IMR-90 (cell line): ENCODE measurements around the gene NDST1. TPM values are rescaled to one million over a fixed set of nuclear protein-coding genes. Genes with fewer than 3 reads are reported as not detected.
A peak's percentile ranks its signal among the peaks of the same experiment; 100 is the strongest.

Source experiments
- ATAC-seq: fragments of 200-7000 bp; cut with Tn5 transposase; 2 replicates; pipeline ENCODE4 v1.9.1; 2020; ENCODE audit warnings: low read depth, mild to moderate bottlenecking, moderate library complexity
- BruUV-seq: library from RNA; stranded (reverse); fragments of 400-500 nt; replicated peaks from 2 replicates; lab custom pipeline; 2021; lab: Mats Ljungman, UMichigan
- CTCF ChIA-PET: fragments of 300-600 bp; formaldehyde crosslinking; extraction: SDS; loops from one replicate; lab custom pipeline; 2021; ENCODE audit warnings: antibody characterized with exemption; lab: Yijun Ruan, JAX
- POLR2A ChIA-PET: fragments of 300-600 bp; sonication (Branson Sonifier 250); formaldehyde crosslinking; loops from one replicate; lab custom pipeline; 2022; ENCODE audit warnings: antibody characterized with exemption; ENCODE audit not compliant: unreplicated experiment; lab: Charles Lee
- DNase-seq: peaks from one replicate; pipeline ENCODE4 v3.0.0; 2013
- H2AFZ ChIP-seq: replicated peaks from 2 replicates; pipeline ENCODE3; 2013; ENCODE audit warnings: low read length, mild to moderate bottlenecking; ENCODE audit not compliant: poor library complexity
- H2AK5ac ChIP-seq: 2 replicates; pipeline ENCODE4 v1.6.1; 2013; ENCODE audit warnings: low read depth, low read length, inconsistent platforms
- H2AK9ac ChIP-seq: replicated peaks from 2 replicates; pipeline ENCODE3; 2013; ENCODE audit warnings: mild to moderate bottlenecking, low read depth, low read length, moderate library complexity; ENCODE audit not compliant: poor library complexity
- H2BK120ac ChIP-seq: 2 replicates; pipeline ENCODE4 v1.6.1; 2013; ENCODE audit warnings: low read depth, low read length, inconsistent platforms
- H2BK15ac ChIP-seq: 3 replicates; pipeline ENCODE4 v1.6.1; 2013; ENCODE audit warnings: low read depth, low read length, inconsistent platforms
- H2BK20ac ChIP-seq: 2 replicates; pipeline ENCODE4 v1.6.1; 2013; ENCODE audit warnings: low read depth, mild to moderate bottlenecking, inconsistent platforms, low read length, moderate library complexity
- H2BK5ac ChIP-seq: 2 replicates; pipeline ENCODE4 v1.6.1; 2013; ENCODE audit warnings: mild to moderate bottlenecking, low read depth, low read length, inconsistent platforms; ENCODE audit not compliant: poor library complexity, severe bottlenecking
- H3K14ac ChIP-seq: replicated peaks from 2 replicates; pipeline ENCODE4 v1.6.1; 2013; ENCODE audit warnings: low read depth, low read length, inconsistent platforms
- H3K18ac ChIP-seq: 2 replicates; pipeline ENCODE4 v1.6.1; 2013; ENCODE audit warnings: low read depth, low read length, control low read depth
- H3K23ac ChIP-seq: 2 replicates; pipeline ENCODE4 v1.6.1; 2013; ENCODE audit warnings: low read depth, low read length, inconsistent platforms
- H3K27ac ChIP-seq: 2 replicates; pipeline ENCODE4 v1.5.1; 2013; ENCODE audit warnings: mild to moderate bottlenecking, control low read depth, low read length; ENCODE audit not compliant: insufficient read depth
- H3K27me3 ChIP-seq: 2 replicates; pipeline ENCODE4 v1.6.1; 2013; ENCODE audit warnings: low read length; ENCODE audit not compliant: control insufficient read depth, insufficient read depth
- H3K36me3 ChIP-seq: 2 replicates; pipeline ENCODE4 v1.6.1; 2013; ENCODE audit warnings: low read length, mixed read lengths; ENCODE audit not compliant: control insufficient read depth, insufficient read depth
- H3K4ac ChIP-seq: 2 replicates; pipeline ENCODE4 v1.6.1; 2013; ENCODE audit warnings: low read depth, low read length, inconsistent platforms
- H3K4me1 ChIP-seq: 2 replicates; pipeline ENCODE4 v1.6.1; 2013; ENCODE audit warnings: low read length, mixed read lengths; ENCODE audit not compliant: control insufficient read depth, insufficient read depth
- H3K4me2 ChIP-seq: 2 replicates; pipeline ENCODE4 v1.6.1; 2013; ENCODE audit warnings: low read depth, mild to moderate bottlenecking, control low read depth, low read length, moderate library complexity
- H3K4me3 ChIP-seq: 2 replicates; pipeline ENCODE4 v1.5.1; 2013; ENCODE audit warnings: low read depth, mild to moderate bottlenecking, control low read depth, low read length, moderate library complexity; ENCODE audit not compliant: insufficient read depth
- H3K56ac ChIP-seq: 2 replicates; pipeline ENCODE4 v1.6.1; 2013; ENCODE audit warnings: low read length, inconsistent platforms; ENCODE audit not compliant: insufficient read depth; ENCODE audit errors: extremely low read depth
- H3K79me1 ChIP-seq, 2 experiments: 2 replicates each; pipeline ENCODE4 v1.6.1; 2013; ENCODE audit warnings: low read length in 2 of 2, inconsistent platforms in 1 of 2, low read depth in 1 of 2
- H3K9ac ChIP-seq: 2 replicates; pipeline ENCODE4 v1.6.1; 2013; ENCODE audit warnings: low read depth, low read length, control low read depth
- H3K9me1 ChIP-seq: 2 replicates; pipeline ENCODE4 v1.6.1; 2013; ENCODE audit warnings: low read length, inconsistent platforms; ENCODE audit not compliant: insufficient read depth
- H3K9me3 ChIP-seq: 2 replicates; pipeline ENCODE4 v1.6.1; 2013; ENCODE audit warnings: low read length; ENCODE audit not compliant: control insufficient read depth, insufficient read depth
- H4K20me1 ChIP-seq: 2 replicates; pipeline ENCODE4 v1.6.1; 2013; ENCODE audit warnings: low read length, inconsistent platforms; ENCODE audit not compliant: insufficient read depth
- H4K5ac ChIP-seq: 2 replicates; pipeline ENCODE4 v1.6.1; 2013; ENCODE audit warnings: mild to moderate bottlenecking, low read depth, low read length, control low read depth
- H4K8ac ChIP-seq, 2 experiments: 2 replicates each; pipeline ENCODE4 v1.6.1; 2013; ENCODE audit warnings: low read depth in 2 of 2, low read length in 2 of 2, control low read depth in 1 of 2, inconsistent platforms in 1 of 2
- H4K91ac ChIP-seq: 2 replicates; pipeline ENCODE4 v1.6.1; 2013; ENCODE audit warnings: low read depth, low read length, inconsistent platforms; ENCODE audit not compliant: insufficient read depth
- CEBPB ChIP-seq: IDR thresholded peaks from 2 replicates; pipeline ENCODE4 v1.6.1; 2012; ENCODE audit warnings: low read depth, low read length, improper control_type of control experiment
- CHD1 ChIP-seq: IDR thresholded peaks from 2 replicates; pipeline ENCODE4 v1.6.1; 2012; ENCODE audit warnings: low read depth, low read length, improper control_type of control experiment
- FOS ChIP-seq: fragments of 150-350 bp; IDR thresholded peaks from 2 replicates; pipeline ENCODE4 v1.6.1; 2016; ENCODE audit warnings: low read depth, low read length
- MAFK ChIP-seq: IDR thresholded peaks from 2 replicates; pipeline ENCODE4 v1.6.1; 2012; ENCODE audit warnings: low read depth, low read length, improper control_type of control experiment
- MAZ ChIP-seq: IDR thresholded peaks from 2 replicates; pipeline ENCODE4 v1.6.1; 2012; ENCODE audit warnings: low read depth, mild to moderate bottlenecking, low read length, improper control_type of control experiment, moderate library complexity, borderline replicate concordance
- MXI1 ChIP-seq: IDR thresholded peaks from 2 replicates; pipeline ENCODE4 v1.6.1; 2012; ENCODE audit warnings: low read depth, mild to moderate bottlenecking, low read length, moderate library complexity, borderline replicate concordance
- POLR2A ChIP-seq: IDR thresholded peaks from 2 replicates; pipeline ENCODE4 v1.6.1; 2012; ENCODE audit warnings: mild to moderate bottlenecking, low read depth, low read length
- RAD21 ChIP-seq: IDR thresholded peaks from 2 replicates; pipeline ENCODE4 v1.6.1; 2012; ENCODE audit warnings: low read length, improper control_type of control experiment
- RCOR1 ChIP-seq: IDR thresholded peaks from 2 replicates; pipeline ENCODE4 v1.6.1; 2012; ENCODE audit warnings: mild to moderate bottlenecking, low read length, improper control_type of control experiment; ENCODE audit not compliant: insufficient replicate concordance
- RFX5 ChIP-seq: IDR thresholded peaks from 2 replicates; pipeline ENCODE4 v1.8.0; 2012; ENCODE audit warnings: low read depth, mild to moderate bottlenecking, low read length, moderate library complexity
- SMC3 ChIP-seq: fragments of 150-350 bp; IDR thresholded peaks from 2 replicates; pipeline ENCODE4 v1.6.1; 2016; ENCODE audit warnings: low read depth, mild to moderate bottlenecking, antibody characterized with exemption, low read length, moderate library complexity
- WGBS, 2 experiments: methylation state at CpG; one replicate each; pipeline versions ENCODE4 v1.1.5 to v1.1.7; 2013; ENCODE audit warnings: missing lambda C conversion rate in 2 of 2; ENCODE audit not compliant: insufficient read length in 1 of 2; ENCODE audit errors: extremely low coverage in 2 of 2; 5-methylcytosine and 5-hydroxymethylcytosine counted together
- dilution Hi-C: fragments of 300-500 bp; cut with HindIII; formaldehyde crosslinking; loops from one replicate; pipeline ENCODE4 v1.14.3; 2018; ENCODE audit warnings: low sequenced_read_pairs; ENCODE audit not compliant: unreplicated experiment
- in situ Hi-C: fragments of 300-500 bp; cut with MboI; formaldehyde crosslinking; loops from 3 replicates; pipeline ENCODE4 v1.14.3; 2019; ENCODE audit warnings: low sequenced_read_pairs, inconsistent platforms, mixed read lengths
- intact Hi-C: fragments of 100-400 bp; cut with micrococcal nuclease; formaldehyde crosslinking; loops from 2 replicates; pipeline ENCODE4 v1.10.0; 2022
- polyA plus RNA-seq, 3 experiments: library from polyadenylated mRNA; depleted of rRNA; stranded (reverse); fragments of >200 nt; gene quantifications; 2 replicates each; pipeline ENCODE4 v1.2.3, GENCODE V29; 2012; ENCODE audit warnings: low replicate concordance in 1 of 3
- total RNA-seq: library from RNA; depleted of rRNA; stranded (reverse); fragments of >200 nt; gene quantifications from 2 replicates; pipeline ENCODE4 v1.2.3, GENCODE V29; 2012
- TF ChIP-seq, protein P1 (sequence below): fragments of 150-350 bp; IDR thresholded peaks from 2 replicates; pipeline ENCODE4 v1.6.1; 2017; ENCODE audit warnings: mild to moderate bottlenecking, antibody characterized with exemption, low read length, low read depth
- TF ChIP-seq, protein P2 (sequence below): fragments of 150-350 bp; IDR thresholded peaks from 2 replicates; pipeline ENCODE4 v1.6.1; 2016; ENCODE audit warnings: low read depth, mild to moderate bottlenecking, low read length, moderate library complexity, borderline replicate concordance

Gene NDST1
- total and polyA plus RNA-seq, 2 of the 4 experiments (the other 2 are of a cell fraction) = 30.5 to 80.4 TPM

DNA sequence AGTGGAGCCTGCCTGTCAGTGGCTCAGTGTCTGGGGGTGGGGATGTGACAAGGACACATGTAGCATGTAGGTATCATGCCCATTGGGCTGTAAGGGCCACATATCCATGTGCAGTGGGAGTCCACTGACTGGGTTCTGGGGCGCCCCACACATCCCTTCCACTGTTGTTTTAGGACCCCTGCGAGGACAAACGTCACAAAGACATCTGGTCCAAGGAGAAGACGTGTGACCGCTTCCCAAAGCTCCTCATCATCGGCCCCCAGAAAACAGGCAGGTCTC is 33.4 kb downstream of the NDST1 start:
- peak overlapping the region; percentile 18 for H3K4me2 ChIP-seq
- H2BK5ac ChIP-seq = peak overlapping the region; percentile 90
- peak overlapping the region; percentile 87 for H3K4ac ChIP-seq
- H3K4me1 ChIP-seq = peaks cover 36% of the 10 kb centered on the region
- H3K14ac ChIP-seq = peak overlapping the region; percentile 72
- ATAC-seq (peak; percentile 10), DNase-seq (no peak)
- no peaks in the 10 kb centered on the region for H3K27me3 ChIP-seq
- H3K9me3 ChIP-seq = no peaks in the 10 kb centered on the region
- no peak overlapping the region for H3K4me3 ChIP-seq
- H2AK9ac ChIP-seq = peak overlapping the region; percentile 80
- peak overlapping the region; percentile 46 for H4K5ac ChIP-seq
- peak overlapping the region; percentile 65 for H3K18ac ChIP-seq
- H4K8ac ChIP-seq = peak overlapping the region; percentile 26 to 76; a peak in 3 of 4 replicates
- ChIA-PET POLR2A (no interaction called here), CTCF (interaction anchor here (1.0 kb wide), 1 partner anchor 25 kb away, joined by 3 read pairs; no protein-coding TSS in a partner anchor)
- H4K91ac ChIP-seq = peak overlapping the region; percentile 82
- H3K27ac ChIP-seq = peak overlapping the region; percentile 89
- in situ Hi-C loops (no loop called here), intact Hi-C loops (no loop called here), dilution Hi-C loops (no loop called here)
- 92% methylated on average over 6 of the region's 6 CpGs; no CpG with 5 or more reads in 1 of the 2 experiments for WGBS, 2 experiments
- H4K20me1 ChIP-seq = peaks cover 28% of the 10 kb centered on the region; the same call in 1 of the 2 replicates
- peak overlapping the region; percentile 49; the same call in 1 of the 2 replicates for H3K23ac ChIP-seq
- peak overlapping the region; percentile 54 for H2BK20ac ChIP-seq
- peaks cover 62% of the 10 kb centered on the region for H3K36me3 ChIP-seq
- peak overlapping the region; percentile 87 for H2AK5ac ChIP-seq
- H3K79me1 ChIP-seq = peaks cover 51 to 81% of the 10 kb centered on the region in 2 experiments
- H2AFZ ChIP-seq = no peak overlapping the region
- TF ChIP-seq SMC3 (no peak), RAD21 (no peak), FOS (no peak), CEBPB (no peak), POLR2A (no peak), CHD1 (no peak), RFX5 (no peak), RCOR1 (no peak), MXI1 (no peak), MAFK (no peak), MAZ (no peak)
- TF ChIP-seq, protein P1, sequence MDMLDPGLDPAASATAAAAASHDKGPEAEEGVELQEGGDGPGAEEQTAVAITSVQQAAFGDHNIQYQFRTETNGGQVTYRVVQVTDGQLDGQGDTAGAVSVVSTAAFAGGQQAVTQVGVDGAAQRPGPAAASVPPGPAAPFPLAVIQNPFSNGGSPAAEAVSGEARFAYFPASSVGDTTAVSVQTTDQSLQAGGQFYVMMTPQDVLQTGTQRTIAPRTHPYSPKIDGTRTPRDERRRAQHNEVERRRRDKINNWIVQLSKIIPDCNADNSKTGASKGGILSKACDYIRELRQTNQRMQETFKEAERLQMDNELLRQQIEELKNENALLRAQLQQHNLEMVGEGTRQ = no peak
- TF ChIP-seq, protein P2, sequence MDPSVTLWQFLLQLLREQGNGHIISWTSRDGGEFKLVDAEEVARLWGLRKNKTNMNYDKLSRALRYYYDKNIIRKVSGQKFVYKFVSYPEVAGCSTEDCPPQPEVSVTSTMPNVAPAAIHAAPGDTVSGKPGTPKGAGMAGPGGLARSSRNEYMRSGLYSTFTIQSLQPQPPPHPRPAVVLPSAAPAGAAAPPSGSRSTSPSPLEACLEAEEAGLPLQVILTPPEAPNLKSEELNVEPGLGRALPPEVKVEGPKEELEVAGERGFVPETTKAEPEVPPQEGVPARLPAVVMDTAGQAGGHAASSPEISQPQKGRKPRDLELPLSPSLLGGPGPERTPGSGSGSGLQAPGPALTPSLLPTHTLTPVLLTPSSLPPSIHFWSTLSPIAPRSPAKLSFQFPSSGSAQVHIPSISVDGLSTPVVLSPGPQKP = no peak
- H2BK120ac ChIP-seq = peak overlapping the region; percentile 56
- no peak overlapping the region for H2BK15ac ChIP-seq
- peak overlapping the region; percentile 33; the same call in 1 of the 2 replicates for H3K56ac ChIP-seq
- no TSS peak for BruUV-seq
- H3K9ac ChIP-seq = no peak overlapping the region; the same call in 1 of the 2 replicates
- H3K9me1 ChIP-seq = peaks cover 38% of the 10 kb centered on the region
